Measurements from ENCODE around the gene AQP6. TPM values are rescaled to one million over a fixed set of nuclear protein-coding genes. Genes with fewer than 3 reads are reported as not detected.

The AQP6 gene
- total RNA-seq, 1 experiment from 2014 or later: 0.09 TPM

DNA sequence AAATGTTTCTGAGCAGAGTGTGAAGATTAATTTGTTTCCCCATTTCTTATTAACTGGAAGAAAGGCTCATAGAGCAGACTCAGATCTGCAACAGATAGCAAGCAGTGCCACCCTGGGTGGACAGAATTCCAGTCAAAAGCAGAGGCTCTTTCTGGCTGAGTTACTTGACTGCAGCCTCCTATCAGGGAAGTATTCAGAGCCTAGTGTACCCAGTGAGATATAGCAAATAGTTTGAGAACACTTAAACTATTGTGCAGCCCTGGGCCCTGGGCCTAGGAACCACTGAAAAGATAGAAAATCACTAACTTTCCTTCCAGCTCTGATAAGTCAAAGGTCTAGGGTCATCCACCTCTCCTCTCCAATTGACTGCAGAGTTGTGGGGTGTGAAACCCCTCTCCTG, 33.4 kb upstream of the AQP6 start:
- DNase-seq (ENCODE audit: low spot score) (no peak), ATAC-seq (no peak)
- Mint-ChIP-seq H3K36me3 (no peaks in the 10 kb centered on the region), H3K4me1 (peaks cover 16% of the 10 kb centered on the region), H3K4me3 (no peak overlapping the region), H3K9me3 (no peaks in the 10 kb centered on the region), H3K27ac (no peak overlapping the region), H3K27me3 (ENCODE audit: low read depth) (no peaks in the 10 kb centered on the region; the same call in 1 of the 2 replicates)
- POLR2A ChIA-PET: interaction anchor here (0.7 kb wide), 1 partner anchor 77 kb away, joined by 5 read pairs; no protein-coding TSS in a partner anchor
- TF ChIP-seq, protein P1, sequence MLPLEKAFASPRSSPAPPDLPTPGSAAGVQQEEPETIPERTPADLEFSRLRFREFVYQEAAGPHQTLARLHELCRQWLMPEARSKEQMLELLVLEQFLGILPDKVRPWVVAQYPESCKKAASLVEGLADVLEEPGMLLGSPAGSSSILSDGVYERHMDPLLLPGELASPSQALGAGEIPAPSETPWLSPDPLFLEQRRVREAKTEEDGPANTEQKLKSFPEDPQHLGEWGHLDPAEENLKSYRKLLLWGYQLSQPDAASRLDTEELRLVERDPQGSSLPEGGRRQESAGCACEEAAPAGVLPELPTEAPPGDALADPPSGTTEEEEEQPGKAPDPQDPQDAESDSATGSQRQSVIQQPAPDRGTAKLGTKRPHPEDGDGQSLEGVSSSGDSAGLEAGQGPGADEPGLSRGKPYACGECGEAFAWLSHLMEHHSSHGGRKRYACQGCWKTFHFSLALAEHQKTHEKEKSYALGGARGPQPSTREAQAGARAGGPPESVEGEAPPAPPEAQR (CRISPR knock-in tag; IDR thresholded peaks at IDR 0.05): no peak
- TF ChIP-seq, protein P2, sequence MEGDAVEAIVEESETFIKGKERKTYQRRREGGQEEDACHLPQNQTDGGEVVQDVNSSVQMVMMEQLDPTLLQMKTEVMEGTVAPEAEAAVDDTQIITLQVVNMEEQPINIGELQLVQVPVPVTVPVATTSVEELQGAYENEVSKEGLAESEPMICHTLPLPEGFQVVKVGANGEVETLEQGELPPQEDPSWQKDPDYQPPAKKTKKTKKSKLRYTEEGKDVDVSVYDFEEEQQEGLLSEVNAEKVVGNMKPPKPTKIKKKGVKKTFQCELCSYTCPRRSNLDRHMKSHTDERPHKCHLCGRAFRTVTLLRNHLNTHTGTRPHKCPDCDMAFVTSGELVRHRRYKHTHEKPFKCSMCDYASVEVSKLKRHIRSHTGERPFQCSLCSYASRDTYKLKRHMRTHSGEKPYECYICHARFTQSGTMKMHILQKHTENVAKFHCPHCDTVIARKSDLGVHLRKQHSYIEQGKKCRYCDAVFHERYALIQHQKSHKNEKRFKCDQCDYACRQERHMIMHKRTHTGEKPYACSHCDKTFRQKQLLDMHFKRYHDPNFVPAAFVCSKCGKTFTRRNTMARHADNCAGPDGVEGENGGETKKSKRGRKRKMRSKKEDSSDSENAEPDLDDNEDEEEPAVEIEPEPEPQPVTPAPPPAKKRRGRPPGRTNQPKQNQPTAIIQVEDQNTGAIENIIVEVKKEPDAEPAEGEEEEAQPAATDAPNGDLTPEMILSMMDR (IDR thresholded peaks at IDR 0.05): no peak
- TF ChIP-seq ZNF121 (CRISPR knock-in tag; IDR thresholded peaks at IDR 0.05) (no peak), GRHL2 (CRISPR knock-in tag; IDR thresholded peaks at IDR 0.05; ENCODE audit: insufficient replicate concordance, severe bottlenecking) (no peak), GABPB1 (CRISPR knock-in tag; IDR thresholded peaks at IDR 0.05) (no peak), TEAD1 (CRISPR knock-in tag; IDR thresholded peaks at IDR 0.05) (no peak), USF1 (CRISPR knock-in tag; IDR thresholded peaks at IDR 0.05) (no peak), NR1H2 (CRISPR knock-in tag; IDR thresholded peaks at IDR 0.05) (no peak), NR2C2 (CRISPR knock-in tag; IDR thresholded peaks at IDR 0.05) (no peak), HMGA2 (CRISPR knock-in tag; IDR thresholded peaks at IDR 0.05) (no peak), ZMAT4 (CRISPR knock-in tag; IDR thresholded peaks at IDR 0.05) (no peak), NFYB (CRISPR knock-in tag; conservative IDR thresholded peaks at IDR 0.05; ENCODE audit: low read depth) (no peak), MXD4 (CRISPR knock-in tag; IDR thresholded peaks at IDR 0.05; ENCODE audit: borderline replicate concordance) (no peak)
- TF ChIP-seq, protein P3, sequence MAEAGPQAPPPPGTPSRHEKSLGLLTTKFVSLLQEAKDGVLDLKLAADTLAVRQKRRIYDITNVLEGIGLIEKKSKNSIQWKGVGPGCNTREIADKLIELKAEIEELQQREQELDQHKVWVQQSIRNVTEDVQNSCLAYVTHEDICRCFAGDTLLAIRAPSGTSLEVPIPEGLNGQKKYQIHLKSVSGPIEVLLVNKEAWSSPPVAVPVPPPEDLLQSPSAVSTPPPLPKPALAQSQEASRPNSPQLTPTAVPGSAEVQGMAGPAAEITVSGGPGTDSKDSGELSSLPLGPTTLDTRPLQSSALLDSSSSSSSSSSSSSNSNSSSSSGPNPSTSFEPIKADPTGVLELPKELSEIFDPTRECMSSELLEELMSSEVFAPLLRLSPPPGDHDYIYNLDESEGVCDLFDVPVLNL (CRISPR knock-in tag; IDR thresholded peaks at IDR 0.05; ENCODE audit: borderline replicate concordance, low read depth): no peak
- TF ChIP-seq, protein P4, sequence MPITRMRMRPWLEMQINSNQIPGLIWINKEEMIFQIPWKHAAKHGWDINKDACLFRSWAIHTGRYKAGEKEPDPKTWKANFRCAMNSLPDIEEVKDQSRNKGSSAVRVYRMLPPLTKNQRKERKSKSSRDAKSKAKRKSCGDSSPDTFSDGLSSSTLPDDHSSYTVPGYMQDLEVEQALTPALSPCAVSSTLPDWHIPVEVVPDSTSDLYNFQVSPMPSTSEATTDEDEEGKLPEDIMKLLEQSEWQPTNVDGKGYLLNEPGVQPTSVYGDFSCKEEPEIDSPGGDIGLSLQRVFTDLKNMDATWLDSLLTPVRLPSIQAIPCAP (CRISPR knock-in tag; IDR thresholded peaks at IDR 0.05): no peak
- TF ChIP-seq, protein P5, sequence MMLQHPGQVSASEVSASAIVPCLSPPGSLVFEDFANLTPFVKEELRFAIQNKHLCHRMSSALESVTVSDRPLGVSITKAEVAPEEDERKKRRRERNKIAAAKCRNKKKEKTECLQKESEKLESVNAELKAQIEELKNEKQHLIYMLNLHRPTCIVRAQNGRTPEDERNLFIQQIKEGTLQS (CRISPR knock-in tag; conservative IDR thresholded peaks at IDR 0.05): no peak
- CTCF ChIA-PET: interaction anchor here (0.6 to 1.9 kb wide), 3 partner anchors 29 to 117 kb away, joined by 3 to 9 read pairs (median 3); no protein-coding TSS in a partner anchor

DNA sequence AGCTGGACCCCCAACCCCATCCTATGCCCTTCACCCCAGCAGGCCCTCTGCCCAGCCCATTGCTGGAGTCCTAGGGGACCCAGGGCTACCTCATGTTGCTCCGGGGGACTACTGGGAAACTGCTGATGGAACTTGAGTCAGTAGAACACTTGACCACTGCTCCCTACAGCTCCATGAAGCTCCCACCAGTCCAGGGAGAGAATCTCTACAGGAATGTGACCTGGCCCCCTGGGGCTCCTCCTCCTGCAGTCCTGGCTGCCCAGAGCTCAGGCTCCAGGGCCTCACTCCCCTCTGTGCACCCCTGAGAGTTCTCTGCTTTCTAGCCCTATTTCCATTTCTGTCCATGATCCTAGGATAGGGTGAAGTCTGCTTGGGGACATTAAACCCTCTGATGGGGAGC, 33.0 kb upstream of the AQP6 start:
- H3K4me1 Mint-ChIP-seq: peaks cover 16% of the 10 kb centered on the region
- H3K9me3 Mint-ChIP-seq: no peaks in the 10 kb centered on the region
- POLR2A ChIA-PET: no interaction called here
- DNase-seq (ENCODE audit: low spot score) (no peak), ATAC-seq (no peak)
- H3K36me3 Mint-ChIP-seq: no peaks in the 10 kb centered on the region
- no peak overlapping the region for H3K27ac Mint-ChIP-seq
- CTCF ChIA-PET: interaction anchor here (1.0 to 1.9 kb wide), 3 partner anchors 27 to 117 kb away, joined by 3 to 9 read pairs (median 4); no protein-coding TSS in a partner anchor
- no peak overlapping the region for H3K4me3 Mint-ChIP-seq
- no peaks in the 10 kb centered on the region; the same call in 1 of the 2 replicates for H3K27me3 Mint-ChIP-seq (ENCODE audit: low read depth)
- TF ChIP-seq NFE2L1 (CRISPR knock-in tag; IDR thresholded peaks at IDR 0.05): no peak

Measured in WTC11 (cell line).